HG03354 (cell line): ENCODE measurements around the gene NEK4.

Experiments
- ATAC-seq: cut with Tn5 transposase; IDR thresholded peaks from one replicate; pipeline ENCODE4 v1.9.1; 2021; ENCODE audit warnings: mild to moderate bottlenecking; ENCODE audit not compliant: unreplicated experiment, poor library complexity, severe bottlenecking

The NEK4 gene

GRCh38 chr3:52793702-52794611 is 23.2 kb upstream of the NEK4 start:
- ATAC-seq, result no peak

DNA sequence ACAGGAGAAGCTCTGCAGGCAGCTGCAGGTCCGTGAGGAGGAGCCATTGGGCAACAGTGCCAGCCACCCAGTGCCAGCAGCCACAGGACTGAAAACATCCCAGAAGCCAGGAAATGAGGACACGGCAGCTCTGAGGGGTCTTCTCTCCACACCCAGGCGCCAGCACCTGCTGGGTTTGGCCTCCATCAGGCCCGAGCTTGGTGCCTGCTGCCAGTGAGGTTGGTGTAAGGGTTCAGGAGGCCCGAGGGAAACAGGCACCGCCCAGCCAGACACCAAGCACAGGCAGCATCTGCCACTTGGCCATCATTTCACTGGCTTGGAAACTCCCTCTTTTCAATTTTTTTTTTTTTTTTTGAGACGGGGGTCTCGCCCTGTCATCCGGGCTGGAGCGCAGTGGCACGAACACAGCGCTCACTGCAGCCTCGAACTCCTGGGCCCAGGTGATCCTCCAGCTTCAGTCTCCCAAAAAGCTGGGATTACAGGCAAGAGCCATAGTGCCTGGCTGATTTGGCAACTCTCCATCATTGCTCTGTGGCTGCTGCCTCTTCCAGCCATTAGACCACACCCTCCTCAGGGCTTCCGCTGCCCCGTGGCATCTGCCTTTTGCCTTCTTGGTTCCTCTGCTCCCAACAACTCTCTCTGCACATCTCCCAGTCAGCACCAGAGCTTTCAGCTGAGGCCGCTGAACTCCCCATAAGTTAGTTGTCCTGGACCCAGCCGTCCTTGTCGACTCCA is 22.4 kb upstream of the NEK4 start:
- no peak for ATAC-seq

DNA sequence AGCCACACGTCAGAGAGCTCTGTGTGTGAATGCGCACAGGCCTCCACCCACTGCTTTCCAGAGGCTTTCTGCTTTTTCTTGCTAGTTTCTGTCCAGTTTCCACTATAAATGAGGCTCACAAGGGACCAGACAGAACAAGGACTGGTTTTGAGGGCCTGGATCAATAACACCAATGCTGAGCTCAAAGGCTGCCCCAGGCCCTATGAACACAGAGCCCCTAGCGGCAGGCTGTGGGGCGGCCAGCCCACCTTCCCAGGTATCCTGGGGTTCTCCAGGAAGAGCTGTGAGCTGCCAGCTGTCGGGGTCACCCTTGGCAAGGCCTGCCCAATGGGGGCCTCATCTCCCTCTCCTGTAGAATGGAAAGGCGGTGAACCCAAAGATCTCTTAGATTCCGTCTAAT is 21.7 kb upstream of the NEK4 start:
- ATAC-seq, result no peak

GRCh38 chr3:52791928-52792327 is 21.2 kb upstream of the NEK4 start:
- no peak for ATAC-seq

DNA sequence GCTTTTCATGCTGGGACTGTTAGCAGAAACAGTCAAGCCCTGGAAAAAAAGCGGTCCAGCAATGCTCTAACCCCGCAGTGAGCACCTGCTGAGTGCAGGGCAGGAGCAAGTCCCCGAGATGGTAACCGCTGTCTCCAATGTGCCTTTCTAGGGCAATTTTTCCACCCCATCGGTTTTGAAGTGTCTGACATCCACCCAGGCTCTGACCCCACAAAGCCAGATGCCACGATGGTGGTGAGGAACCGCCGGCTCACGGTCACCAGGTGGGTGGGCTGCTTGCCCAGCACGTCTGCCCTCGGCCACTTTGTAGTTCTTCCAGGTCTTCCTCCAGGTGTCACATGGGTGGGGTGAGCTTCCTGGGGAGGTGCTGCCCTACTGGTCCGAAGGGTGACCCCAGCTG is 20.6 kb upstream of the NEK4 start:
- ATAC-seq, result no peak

DNA sequence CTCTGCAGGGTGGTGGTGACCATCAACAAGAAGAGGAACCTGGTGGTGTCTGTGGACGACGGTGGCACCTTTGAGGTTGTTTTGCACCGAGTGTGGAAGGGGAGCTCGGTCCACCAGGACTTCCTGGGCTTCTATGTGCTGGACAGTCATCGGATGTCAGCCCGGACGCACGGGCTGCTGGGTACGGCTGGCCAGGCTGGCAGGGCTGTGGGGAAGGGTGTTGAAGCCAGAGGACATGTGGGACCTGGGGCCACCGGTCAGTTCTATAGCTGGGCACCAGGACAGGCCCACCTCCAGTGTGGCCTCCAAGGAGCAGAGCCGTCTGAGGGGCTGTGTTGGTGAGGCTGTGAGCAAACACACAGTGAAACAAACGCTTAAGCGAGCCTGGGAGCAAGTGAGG is 20.0 kb upstream of the NEK4 start:
- no peak for ATAC-seq

DNA sequence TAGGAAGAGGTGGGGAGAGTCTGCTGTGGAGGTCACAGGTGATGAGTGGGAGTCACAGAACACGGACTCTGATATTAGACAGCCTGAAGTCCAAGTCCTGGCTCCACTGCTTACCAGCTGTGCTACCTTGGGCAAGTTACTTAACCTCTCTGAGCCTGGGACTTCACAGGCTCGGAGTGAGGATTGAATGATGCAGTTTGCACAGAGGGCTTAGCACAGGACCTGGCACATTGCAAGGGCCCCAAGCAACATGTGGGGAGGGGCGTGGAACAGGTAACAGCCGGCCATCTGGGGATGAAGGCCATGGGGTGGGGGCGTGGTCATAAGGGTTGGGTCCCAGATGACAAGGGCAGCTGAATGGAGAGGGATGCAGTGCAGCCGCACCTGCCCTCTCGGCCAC is 19.6 kb upstream of the NEK4 start:
- no peak for ATAC-seq

DNA sequence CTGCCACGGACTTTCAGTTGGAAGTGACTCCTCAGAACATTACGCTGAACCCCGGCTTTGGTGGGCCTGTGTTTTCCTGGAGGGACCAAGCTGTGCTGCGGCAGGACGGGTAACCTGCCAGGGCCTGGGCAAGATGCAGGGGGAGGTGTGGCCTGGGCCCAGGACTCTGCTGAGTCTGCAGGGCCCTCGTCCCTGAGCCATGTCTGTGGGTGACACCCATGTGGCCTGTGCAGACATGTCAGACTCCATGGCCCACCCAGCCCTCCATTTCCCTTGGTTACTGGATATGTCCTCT is 19.0 kb upstream of the NEK4 start:
- ATAC-seq, result no peak

- ATAC-seq, result no peak
These were observed 18.4 kb upstream of the NEK4 start for GRCh38 chr3:52788890-52789745.

- ATAC-seq, result no peak
These were observed 17.2 kb upstream of the NEK4 start for GRCh38 chr3:52787672-52788625.

DNA sequence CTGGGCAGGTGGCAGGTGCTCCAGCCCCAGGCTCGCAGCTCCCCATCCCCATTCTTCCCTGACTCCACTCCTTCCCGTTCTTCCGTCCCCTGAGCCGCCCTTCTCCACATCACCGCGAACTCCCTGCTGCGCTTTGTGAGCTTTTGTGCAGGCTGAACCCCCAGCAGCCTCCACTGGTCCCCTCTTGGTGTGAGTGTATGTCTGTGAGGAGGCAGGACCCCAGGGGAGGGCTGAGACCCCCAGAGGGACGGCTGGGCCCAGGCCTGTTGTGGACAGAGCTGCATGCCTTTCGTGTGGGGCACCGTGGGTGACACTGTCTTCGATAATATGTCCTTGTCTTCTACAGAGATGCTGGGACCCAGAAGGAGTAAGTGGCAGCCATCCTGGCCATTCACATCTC is 16.5 kb upstream of the NEK4 start:
- ATAC-seq, result no peak

- ATAC-seq, result no peak
These were observed 15.8 kb upstream of the NEK4 start for GRCh38 chr3:52786330-52787215.

- ATAC-seq, result no peak
These were observed 14.3 kb upstream of the NEK4 start for GRCh38 chr3:52784931-52785590.

- ATAC-seq, result no peak
These were observed 13.4 kb upstream of the NEK4 start for GRCh38 chr3:52784021-52784621.

DNA sequence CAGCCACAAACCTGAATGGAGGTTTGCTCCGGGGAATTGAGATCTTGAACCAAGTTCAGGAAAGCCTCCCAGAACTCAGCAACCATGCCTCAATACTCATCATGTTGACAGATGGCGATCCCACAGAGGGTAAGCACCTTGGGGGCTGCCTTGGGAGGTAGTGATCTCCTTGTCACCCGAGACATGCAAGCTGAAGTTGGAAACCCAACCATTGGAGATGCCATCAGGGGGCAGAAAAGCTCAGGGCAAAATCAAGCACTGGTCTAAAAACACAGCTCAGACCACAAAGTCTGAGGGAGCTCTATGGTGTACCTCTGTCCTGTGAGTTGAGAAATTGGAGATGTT is 12.4 kb upstream of the NEK4 start:
- no peak for ATAC-seq

DNA sequence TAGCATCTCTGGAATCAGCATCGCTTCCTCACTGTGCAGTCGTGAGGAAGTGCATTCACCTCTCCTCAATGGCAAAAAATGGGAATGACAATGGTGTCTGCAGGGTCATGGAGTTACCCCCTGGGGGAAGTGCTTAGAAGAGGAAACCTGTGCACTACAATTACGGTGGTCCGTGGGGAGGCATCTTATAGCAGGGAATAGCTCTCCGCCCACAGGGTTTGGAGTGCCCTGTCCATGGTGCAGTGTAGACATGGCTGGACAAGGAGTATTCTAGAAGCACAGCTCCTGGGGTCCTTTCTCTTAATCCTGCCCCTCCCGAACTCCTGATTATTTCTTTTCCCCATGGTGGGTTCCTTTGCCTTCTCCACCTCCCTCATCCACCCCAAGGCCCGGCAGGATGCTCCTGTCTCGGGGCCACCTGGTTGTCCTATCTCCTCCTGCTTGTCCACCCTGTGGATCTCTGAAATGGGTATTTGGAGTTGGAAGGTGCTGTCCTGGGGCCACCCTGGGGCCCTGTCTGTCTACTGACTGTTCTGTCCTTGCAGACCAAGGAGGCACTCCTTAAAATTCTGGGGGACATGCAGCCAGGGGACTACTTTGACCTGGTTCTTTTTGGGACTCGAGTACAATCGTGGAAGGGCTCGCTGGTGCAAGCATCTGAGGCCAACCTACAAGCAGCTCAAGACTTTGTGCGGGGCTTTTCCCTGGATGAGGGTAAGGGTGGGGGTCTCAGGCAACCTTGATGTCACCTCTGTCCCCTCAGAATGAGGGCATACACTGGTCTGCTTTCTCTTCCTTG is 11.9 kb upstream of the NEK4 start:
- no peak for ATAC-seq

DNA sequence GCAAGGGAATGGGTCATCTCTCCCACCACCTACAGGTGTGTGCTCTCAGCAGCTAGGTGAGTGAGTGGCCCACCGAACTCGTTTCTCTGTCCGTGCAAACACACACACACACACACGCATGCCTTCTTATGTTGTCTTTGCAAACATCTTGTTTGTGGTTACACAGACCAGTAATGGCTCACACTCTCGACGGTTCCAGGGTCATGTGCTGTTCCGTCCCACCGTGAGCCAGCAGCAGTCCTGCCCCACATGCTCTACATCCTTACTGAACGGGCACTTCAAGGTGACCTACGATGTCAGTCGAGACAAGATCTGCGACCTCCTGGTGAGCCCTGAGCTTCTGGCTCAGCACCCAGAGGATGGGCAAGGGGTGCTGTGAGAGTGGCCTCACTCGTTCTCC is 11.0 kb upstream of the NEK4 start:
- no peak for ATAC-seq
